HG03354 (cell line): ENCODE results near the gene ILRUN.
"Not testable (repeated sequence)": the region's sequence is repeated elsewhere in the genome, so short reads cannot be mapped to it uniquely, and the experiment has no call there.

Experiments used
- ATAC-seq: cut with Tn5 transposase; IDR thresholded peaks from one replicate; pipeline ENCODE4 v1.9.1; 2021; ENCODE audit warnings: mild to moderate bottlenecking; ENCODE audit not compliant: unreplicated experiment, poor library complexity, severe bottlenecking

The ILRUN gene

DNA sequence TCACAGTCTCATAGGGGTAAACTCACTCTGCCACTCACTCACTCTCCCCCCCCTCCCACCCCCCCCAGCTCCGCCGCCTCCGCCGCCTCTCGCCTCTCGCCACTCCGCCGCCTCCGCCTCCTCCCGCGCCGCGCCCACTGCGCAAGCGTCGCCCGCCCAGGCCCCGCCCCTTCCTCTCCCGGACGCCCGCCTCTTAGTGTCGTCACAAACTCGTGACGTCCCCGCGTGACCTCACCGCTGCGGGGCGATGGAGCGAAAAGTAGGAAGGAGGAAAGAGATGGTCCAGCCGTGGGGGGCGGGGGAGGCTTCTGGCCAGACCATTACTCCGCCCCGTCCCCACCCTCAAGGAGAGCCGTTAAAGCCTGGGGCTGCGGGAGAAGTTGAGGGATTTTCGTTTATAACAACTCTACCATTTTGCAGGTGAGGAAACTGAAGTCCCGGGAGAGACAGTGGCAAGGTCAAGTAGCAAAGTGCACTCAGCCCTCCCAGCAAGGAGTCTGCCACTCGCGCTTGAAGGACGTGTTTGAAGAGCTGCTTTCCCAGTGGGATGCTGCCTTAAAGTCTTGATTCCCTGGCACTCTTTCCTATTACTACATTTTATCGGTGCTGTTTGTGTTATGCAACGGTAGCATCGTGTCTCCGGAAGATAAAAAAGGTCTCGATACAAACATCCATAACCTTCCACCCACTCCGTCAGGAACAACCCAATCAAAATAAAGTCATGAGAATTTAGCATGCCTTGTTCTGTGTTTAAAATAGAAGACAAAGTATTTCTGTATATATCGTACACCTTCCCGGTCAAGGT lies at the start of gene ILRUN:
Gene ILRUN, minus strand, starts transcription at position 29 of the 805 bp plus-strand sequence. CDS start 164 bp downstream, outside the sequence.
- peak; percentile 82 for ATAC-seq

DNA sequence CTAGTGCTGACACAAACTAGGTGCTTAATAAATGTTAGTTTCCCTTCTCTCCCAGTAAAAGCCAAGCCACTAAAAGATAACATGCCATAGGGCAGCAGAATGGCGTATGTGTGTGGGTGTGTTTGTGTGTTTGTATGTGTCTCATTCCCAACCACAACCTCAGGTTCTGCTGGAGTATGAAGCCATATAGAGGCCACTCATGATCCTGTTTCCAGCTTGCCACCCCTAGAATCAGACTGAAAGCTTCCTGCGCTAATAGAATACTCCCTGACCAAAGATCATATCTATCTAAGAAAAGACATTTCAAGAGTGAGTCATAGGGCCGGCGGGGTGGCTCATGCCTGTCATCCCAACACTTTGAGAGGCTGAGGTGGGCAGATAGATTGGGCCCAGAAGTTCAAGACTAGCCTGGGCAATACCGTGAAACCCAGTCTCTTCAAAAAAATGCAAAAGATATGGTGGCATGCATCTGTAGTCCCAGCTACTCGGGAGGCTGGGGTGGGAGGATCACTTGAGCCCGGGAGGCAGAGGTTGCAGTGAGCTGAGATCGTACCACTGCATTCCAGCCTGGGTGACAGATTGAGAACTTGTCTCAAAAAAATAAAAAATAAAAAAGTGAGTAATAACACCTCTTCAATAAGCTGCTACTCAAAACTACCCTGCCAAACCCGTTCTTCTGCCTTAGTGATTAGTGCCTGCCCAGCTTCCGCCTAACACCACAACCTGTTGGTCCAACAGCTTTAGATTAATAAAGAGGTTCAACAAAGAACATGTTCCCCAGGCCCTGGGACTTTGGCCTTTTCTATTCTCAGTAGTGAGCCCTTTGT lies 48.9 kb upstream of the ILRUN start:
- ATAC-seq, result no peak

GRCh38 chr6:34744294-34744647 lies 47.7 kb upstream of the ILRUN start:
- not testable (repeated sequence) for ATAC-seq

DNA sequence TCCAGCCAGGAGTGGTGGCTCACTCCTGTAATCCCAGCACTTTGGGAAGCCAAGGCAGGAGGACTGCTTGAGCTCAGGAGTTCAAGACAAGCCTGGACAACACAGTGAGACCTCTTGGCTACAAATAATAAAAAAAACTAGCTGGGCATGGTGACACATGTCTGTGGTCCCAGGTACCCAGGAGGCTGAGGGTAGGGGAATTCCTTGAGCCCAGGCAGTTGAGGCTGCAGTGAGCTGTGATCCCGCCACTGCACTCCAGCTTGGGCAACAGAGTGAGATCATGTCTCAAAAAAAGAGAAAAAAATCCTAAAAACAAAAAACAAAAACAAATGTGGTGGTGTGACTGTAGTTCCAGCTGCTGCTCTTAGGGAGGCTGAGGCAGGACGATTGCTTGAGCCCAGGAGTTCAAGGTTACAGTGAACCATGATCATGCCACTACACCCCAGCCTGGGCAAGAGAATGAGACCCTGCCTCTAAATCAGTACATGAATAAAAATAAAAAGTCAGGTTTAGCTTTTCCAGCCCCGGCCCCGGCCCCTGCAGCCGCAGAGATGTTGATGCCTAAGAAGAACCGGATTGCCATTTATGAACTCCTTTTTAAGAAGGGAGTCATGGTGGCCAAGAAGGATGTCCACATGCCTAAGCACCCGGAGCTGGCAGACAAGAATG lies 47.2 kb upstream of the ILRUN start:
- ATAC-seq, result no peak

DNA sequence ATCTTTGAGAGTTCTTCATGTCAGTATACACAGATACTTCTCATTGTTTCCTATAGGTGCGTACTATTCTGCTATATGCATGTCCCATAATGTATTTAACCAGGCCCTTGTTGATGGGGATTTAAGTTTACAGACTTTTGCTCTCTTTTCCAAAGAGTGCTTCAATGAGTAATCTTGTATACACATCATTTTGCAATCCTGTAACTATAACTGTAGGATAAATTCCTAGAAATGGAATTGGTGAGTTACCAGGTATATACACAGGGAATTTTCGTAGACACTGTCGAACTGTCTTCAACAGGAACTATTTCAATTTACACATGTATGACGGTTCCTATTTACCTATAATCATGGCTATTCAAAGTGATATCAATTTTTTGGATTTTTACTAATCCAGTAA lies 45.5 kb upstream of the ILRUN start:
- no peak for ATAC-seq

DNA sequence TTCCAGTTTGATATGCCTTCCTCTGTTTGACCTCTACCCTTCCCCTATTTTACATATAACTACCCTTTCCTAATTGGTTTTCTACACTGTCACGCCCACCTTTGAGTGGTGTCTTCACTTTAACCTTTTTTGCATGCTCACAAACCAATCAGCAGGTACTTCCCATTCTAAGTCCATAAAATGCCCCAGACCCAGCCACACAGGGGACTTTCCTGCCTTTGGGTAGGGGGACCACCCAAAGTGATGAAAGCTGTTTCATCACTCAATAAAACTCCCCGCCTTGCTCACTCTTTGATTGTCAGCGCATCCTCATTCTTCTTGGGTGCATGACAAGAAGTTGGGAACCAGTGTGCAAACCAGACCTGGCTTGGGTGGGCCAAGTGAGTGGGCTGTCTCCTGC lies 40.3 kb upstream of the ILRUN start:
- ATAC-seq, result no peak

DNA sequence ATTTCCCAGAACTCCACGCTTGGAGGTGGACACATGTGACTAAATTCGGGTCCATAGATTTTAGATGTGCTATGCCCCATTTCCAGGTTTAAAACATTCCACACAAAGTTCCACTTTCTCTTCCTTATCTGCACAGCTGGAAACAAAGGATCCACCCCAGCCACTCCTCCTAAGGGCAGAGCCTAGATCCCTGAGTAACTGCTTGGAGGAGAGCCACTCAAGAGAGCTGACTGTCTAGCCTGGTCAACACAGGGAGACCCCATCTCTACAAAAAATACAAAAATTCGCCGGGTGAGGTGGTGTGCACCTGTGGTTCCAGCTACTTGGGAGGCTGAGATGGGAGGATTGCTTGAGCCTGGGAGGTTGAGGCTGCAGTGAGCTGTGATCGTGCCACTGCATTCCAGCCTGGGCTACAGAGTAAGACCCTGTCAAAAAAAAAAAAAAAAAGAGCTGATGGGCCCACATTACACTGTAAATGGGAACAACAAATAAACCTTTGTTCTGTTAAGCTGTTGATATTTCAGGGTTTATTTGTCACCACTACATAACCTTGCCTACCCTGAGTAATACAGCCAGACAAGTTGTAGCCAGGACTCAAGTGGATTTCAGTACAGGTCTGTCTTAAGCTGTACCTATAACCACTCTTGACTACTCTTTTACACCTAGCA lies 35.0 kb upstream of the ILRUN start:
- no peak for ATAC-seq

- no peak for ATAC-seq
Measured at GRCh38 chr6:34729631-34730470, 33.3 kb upstream of the ILRUN start.

DNA sequence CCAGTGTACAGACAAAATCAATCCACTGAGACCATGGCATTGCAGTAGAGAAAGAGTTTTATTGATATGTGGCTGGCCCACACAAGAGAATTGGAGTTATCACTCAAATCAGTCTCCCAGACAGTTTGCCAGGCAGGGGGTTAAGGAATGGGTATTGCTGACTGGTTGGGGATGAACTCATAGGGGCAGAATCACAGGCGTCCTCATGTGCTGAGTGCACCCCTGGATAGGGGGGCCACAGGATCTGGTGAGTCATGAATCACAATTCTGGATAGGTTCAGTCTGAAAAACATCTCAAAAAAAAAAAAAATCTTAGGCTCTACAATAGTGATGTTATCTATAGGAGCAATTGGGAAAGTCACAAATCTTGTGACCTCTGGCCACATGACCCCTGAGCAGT lies 29.5 kb upstream of the ILRUN start:
- ATAC-seq, result no peak

- ATAC-seq, result no peak
Measured at GRCh38 chr6:34723203-34723602, 26.6 kb upstream of the ILRUN start.

- no peak for ATAC-seq
Measured at GRCh38 chr6:34722451-34722850, 25.9 kb upstream of the ILRUN start.

- ATAC-seq, result not testable (repeated sequence)
Measured at GRCh38 chr6:34720160-34720559, 23.6 kb upstream of the ILRUN start.

DNA sequence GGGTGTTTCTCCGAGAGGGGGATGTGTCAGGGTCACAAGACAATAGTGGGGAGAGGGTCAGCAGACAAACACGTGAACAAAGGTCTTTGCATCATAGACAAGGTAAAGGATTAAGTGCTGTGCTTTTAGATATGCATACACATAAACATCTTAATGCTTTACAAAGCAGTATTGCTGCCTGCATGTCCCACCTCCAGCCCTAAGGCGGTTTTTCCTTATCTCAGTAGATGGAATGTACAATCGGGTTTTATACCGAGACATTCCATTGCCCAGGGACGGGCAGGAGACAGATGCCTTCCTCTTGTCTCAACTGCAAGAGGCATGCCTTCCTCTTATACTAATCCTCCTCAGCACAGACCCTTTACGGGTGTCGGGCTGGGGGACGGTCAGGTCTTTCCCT lies 23.1 kb upstream of the ILRUN start:
- ATAC-seq, result not testable (repeated sequence)

DNA sequence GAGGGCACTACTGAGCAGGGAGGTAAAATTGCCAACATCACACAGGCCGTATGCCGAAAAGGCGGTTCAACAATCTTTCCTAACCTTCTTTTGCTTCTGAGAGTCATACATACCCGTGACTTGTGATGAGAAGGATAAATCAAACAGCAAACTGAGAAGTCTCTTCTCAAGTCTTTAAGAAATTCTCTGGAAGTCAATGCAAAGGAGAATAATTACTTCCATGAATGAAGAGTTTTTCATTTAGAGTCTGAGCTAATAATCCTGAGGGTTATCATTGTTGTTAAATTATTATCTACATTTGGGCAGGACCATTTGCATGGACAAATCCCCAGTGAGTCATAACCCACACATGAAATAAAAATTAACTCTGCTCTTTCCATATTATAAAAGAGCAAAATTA lies 22.4 kb upstream of the ILRUN start:
- no peak for ATAC-seq

GRCh38 chr6:34717466-34717865 lies 20.9 kb upstream of the ILRUN start:
- no peak for ATAC-seq

- ATAC-seq, result no peak
Measured at GRCh38 chr6:34714663-34715062, 18.1 kb upstream of the ILRUN start.

GRCh38 chr6:34712881-34713280 lies 16.3 kb upstream of the ILRUN start:
- not testable (repeated sequence) for ATAC-seq

DNA sequence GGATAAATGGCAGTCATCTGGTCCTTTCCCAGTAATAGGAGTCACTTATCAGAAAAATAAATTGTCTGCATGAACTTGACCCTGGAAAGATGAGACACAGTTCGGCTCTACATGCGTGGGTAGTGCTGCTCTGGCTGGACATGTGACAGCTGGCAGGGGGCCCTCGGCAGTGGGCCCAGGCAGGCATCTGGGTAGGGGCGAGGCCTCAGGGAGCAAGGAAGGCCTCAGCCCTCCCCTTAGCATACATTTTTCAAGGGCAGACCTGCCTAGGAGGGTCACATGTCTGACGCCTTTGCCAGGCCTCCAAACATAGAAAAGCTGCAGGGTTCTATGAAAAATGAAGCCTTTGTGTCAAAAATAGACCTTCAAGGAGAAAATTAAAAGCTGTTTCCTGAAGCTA lies 12.8 kb upstream of the ILRUN start:
- no peak for ATAC-seq

DNA sequence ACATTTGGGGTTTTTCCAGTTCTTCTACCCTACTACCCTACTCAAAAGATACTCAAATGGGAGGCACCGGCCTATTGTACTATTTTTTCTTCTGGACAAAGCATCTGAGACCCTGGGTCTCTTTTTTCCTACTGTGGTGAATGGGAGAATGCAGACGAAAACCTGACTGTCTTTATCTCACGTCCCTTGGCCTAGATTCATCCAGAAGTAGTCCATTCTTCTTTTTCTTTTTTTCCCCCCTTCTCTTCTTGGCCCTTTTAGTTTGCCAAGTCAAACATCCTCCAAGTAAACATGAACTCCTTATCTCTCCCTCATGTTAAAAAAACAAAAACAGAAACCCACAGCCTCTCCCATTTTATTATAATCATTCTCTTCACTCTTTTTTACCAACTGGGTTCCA lies 8.7 kb upstream of the ILRUN start:
- ATAC-seq, result no peak
